GM12878 (cell line): ENCODE data around the gene CNGA1. TPM values are rescaled to one million over a fixed set of nuclear protein-coding genes. Genes with fewer than 3 reads are reported as not detected.

Source experiments
- ATAC-seq: fragments of 200-7000 bp; cut with Tn5 transposase; 3 replicates; pipeline ENCODE4 v1.9.1; 2020; ENCODE audit warnings: mild to moderate bottlenecking, moderate library complexity
- BruUV-seq: library from RNA; stranded (reverse); fragments of 400-500 nt; replicated peaks from 2 replicates; lab custom pipeline; 2021; lab: Mats Ljungman, UMichigan
- CTCF ChIA-PET: fragments of 300-600 bp; sonication (Branson Sonifier 250); formaldehyde crosslinking; extraction: SDS; loops from one replicate; lab custom pipeline; 2021; ENCODE audit warnings: inconsistent platforms; lab: Yijun Ruan, JAX
- POLR2A ChIA-PET: fragments of 350-600 bp; formaldehyde crosslinking; extraction: SDS; loops from one replicate; lab custom pipeline; 2021; ENCODE audit warnings: inconsistent platforms; lab: Charles Lee
- RAD21 ChIA-PET: fragments of 300-600 bp; sonication (Branson Sonifier 250); formaldehyde crosslinking; loops from one replicate; lab custom pipeline; 2023; ENCODE audit warnings: antibody characterized with exemption; ENCODE audit not compliant: unreplicated experiment; lab: Charles Lee
- SMC1A ChIA-PET: fragments of 300-600 bp; sonication (Branson Sonifier 250); formaldehyde crosslinking; loops from one replicate; lab custom pipeline; 2023; ENCODE audit not compliant: unreplicated experiment, uncharacterized antibody; lab: Charles Lee
- DNase-seq: peaks from one replicate; pipeline ENCODE4 v3.0.0-alpha.2; 2011; ENCODE audit warnings: low read depth, low spot score
- FAIRE-seq: peaks from 3 replicates; lab custom pipeline; 2011; peaks lifted over from hg19 to GRCh38; lab: Jason Lieb, UNC
- H2AFZ ChIP-seq: 2 replicates; pipeline ENCODE4 v1.6.0; 2011; ENCODE audit warnings: low read depth, low read length, control low read depth; ENCODE audit not compliant: control insufficient read depth
- H3K27ac ChIP-seq: 2 replicates; pipeline ENCODE4 v1.5.1; 2011; ENCODE audit warnings: control low read depth; ENCODE audit not compliant: control insufficient read depth, insufficient read depth
- H3K27me3 ChIP-seq, 2 experiments: replicated peaks in 1 of 2; 2 replicates each; pipeline versions ENCODE4 v1.6.0 to v1.6.1; 2011; ENCODE audit warnings: low read length in 1 of 2; ENCODE audit not compliant: control insufficient read depth in 2 of 2, insufficient read depth in 2 of 2
- H3K36me3 ChIP-seq, 2 experiments: 2 replicates each; pipeline ENCODE4 v1.5.1; 2011; ENCODE audit warnings: low read length in 1 of 2; ENCODE audit not compliant: control insufficient read depth in 2 of 2, insufficient read depth in 2 of 2
- H3K4me1 ChIP-seq: 2 replicates; pipeline ENCODE4 v1.6.1; 2011; ENCODE audit warnings: mild to moderate bottlenecking, low read length, moderate library complexity, mixed read lengths; ENCODE audit not compliant: control insufficient read depth, insufficient read depth
- H3K4me2 ChIP-seq: 2 replicates; pipeline ENCODE4 v1.6.0; 2011; ENCODE audit warnings: control low read depth; ENCODE audit not compliant: control insufficient read depth, insufficient read depth
- H3K4me3 ChIP-seq: fragments of 200-600 bp; sonication (generic); 2 replicates; pipeline ENCODE4 v1.5.1; 2016
- H3K79me2 ChIP-seq: 2 replicates; pipeline ENCODE4 v1.6.0; 2011; ENCODE audit warnings: low read length; ENCODE audit not compliant: control insufficient read depth, insufficient read depth
- H3K9ac ChIP-seq: 2 replicates; pipeline ENCODE4 v1.8.0; 2011; ENCODE audit warnings: low read length, control low read depth, mixed read lengths; ENCODE audit not compliant: control insufficient read depth, insufficient read depth
- H3K9me3 ChIP-seq: replicated peaks from 3 replicates; pipeline ENCODE4 v1.5.1; 2011; ENCODE audit warnings: mild to moderate bottlenecking, low read length; ENCODE audit not compliant: control insufficient read depth, insufficient read depth
- H4K20me1 ChIP-seq: 2 replicates; pipeline ENCODE4 v1.6.0; 2011; ENCODE audit not compliant: control insufficient read depth, insufficient read depth
- USF1 ChIP-seq: IDR thresholded peaks from 2 replicates; pipeline ENCODE4 v1.6.1; 2011; ENCODE audit warnings: borderline replicate concordance, low read depth, mild to moderate bottlenecking, moderate library complexity, mixed read lengths, low read length; ENCODE audit not compliant: insufficient read depth; ENCODE audit errors: extremely low read length
- WGBS: methylation state at CpG from one replicate; pipeline ENCODE4 v1.1.6; 2016; ENCODE audit warnings: low lambda C conversion rate; ENCODE audit not compliant: insufficient replicate concordance, insufficient coverage; ENCODE audit errors: missing lambda C conversion rate; 5-methylcytosine and 5-hydroxymethylcytosine counted together
- in situ Hi-C: fragments of 300-500 bp; cut with MboI; formaldehyde crosslinking; loops from 9 replicates; pipeline ENCODE4 v1.14.3; 2018; ENCODE audit warnings: mixed read lengths
- intact Hi-C: fragments of 100-400 bp; cut with micrococcal nuclease; formaldehyde crosslinking; loops from one replicate; pipeline ENCODE4 v1.14.2; 2022; ENCODE audit not compliant: unreplicated experiment
- polyA plus RNA-seq, 11 experiments: library from polyadenylated mRNA; depleted of rRNA in 4 of 11; unstranded in 6 of 11; stranded (reverse) in 5 of 11; fragments of >200 nt; fragmentation: Nextera tagmentation in 4 of 11; fragmentation: Illumina TruSeq in 1 of 11; extraction: Ambion mirVana in 4 of 11; extraction: Trizol in 1 of 11; gene quantifications; 1 replicate in 1 of 11; 2 replicates in 10 of 11; pipeline versions ENCODE4 v1.2.1 to v1.2.3, GENCODE V29; 2011 to 2016; ENCODE audit warnings: inconsistent platforms in 2 of 11, missing spikeins in 2 of 11, low read depth in 1 of 11
- total RNA-seq, 4 experiments: library from RNA; depleted of rRNA in 3 of 4; stranded (reverse); fragments of >200 nt in 3 of 4; fragmentation: Illumina TruSeq in 1 of 4; extraction: Trizol in 1 of 4; gene quantifications; 2 replicates each; pipeline versions ENCODE4 v1.2.1 to v1.2.3, GENCODE V29; 2013 to 2021

CNGA1 gene
- total and polyA plus RNA-seq, 10 of the 15 experiments (the other 5 are each of a cell fraction or from before 2014, with no cell fraction given), result 0.38 to 14.2 (median 5.1) TPM

- ChIA-PET CTCF (interaction anchor here (0.7 to 5.5 kb wide), 14 partner anchors 11 to 997 kb away, joined by 3 to 82 read pairs (median 3); partner anchors contain the start of gene CORIN), RAD21 (interaction anchor here (1.5 kb wide), 2 partner anchors 156 to 226 kb away, joined by 3 to 4 read pairs; no protein-coding TSS in a partner anchor)
Observed at GRCh38 chr4:47930971-47931804, 85.3 kb downstream of the CNGA1 start.

More at GRCh38 chr4:47930971-47931804, 85.3 kb downstream of the CNGA1 start:
- no peaks in the 10 kb centered on the region for H3K79me2 ChIP-seq
- no peaks in the 10 kb centered on the region for H3K9me3 ChIP-seq
- peaks cover 3% of the 10 kb centered on the region; the same call in 1 of the 2 replicates for H3K4me1 ChIP-seq
- no peak for FAIRE-seq
- H4K20me1 ChIP-seq, result no peaks in the 10 kb centered on the region
- no peaks in the 10 kb centered on the region for H3K36me3 ChIP-seq
- H3K27me3 ChIP-seq, result no peaks in the 10 kb centered on the region
- H3K4me2 ChIP-seq, result no peak overlapping the region
- in situ Hi-C loops (loop anchor here (5.0 kb wide), 2 partner anchors 156 to 244 kb away; no protein-coding TSS in a partner anchor), intact Hi-C loops (loop anchor here (5.0 kb wide), 3 partner anchors 94 to 264 kb away; partner anchors contain the start of gene CORIN)
- no peak overlapping the region for H3K27ac ChIP-seq
- BruUV-seq, result no TSS peak
- SMC1A ChIA-PET, result interaction anchor here (0.7 to 2.1 kb wide), 9 partner anchors 19 to 261 kb away, joined by 3 to 9 read pairs (median 3); no protein-coding TSS in a partner anchor
- H3K4me3 ChIP-seq, result no peak overlapping the region
- H2AFZ ChIP-seq, result no peak overlapping the region
- H3K9ac ChIP-seq, result no peak overlapping the region
- ATAC-seq, result no peak
- POLR2A ChIA-PET, result interaction anchor here (0.5 to 0.6 kb wide), 3 partner anchors 77 to 274 kb away, joined by 4 to 9 read pairs (median 5); no protein-coding TSS in a partner anchor
- DNase-seq, result no peak
- no peak for TF ChIP-seq USF1
- 0% methylated on average over 2 of the region's 2 CpGs for WGBS
